NB4 (cell line): Measurements from ENCODE around the gene SP6.
A peak's percentile ranks its signal among the peaks of the same experiment; 100 is the strongest.

Source experiments
- DNase-seq: peaks from one replicate; pipeline ENCODE4 v3.0.0; 2010; ENCODE audit warnings: low read depth
- H3K4me3 ChIP-seq: one replicate; pipeline ENCODE4 v1.5.1; 2011; ENCODE audit warnings: mild to moderate bottlenecking, low read depth, low read length, moderate library complexity
- CTCF ChIP-seq: IDR thresholded peaks from one replicate; pipeline ENCODE4 v1.5.1; 2012; ENCODE audit warnings: low read depth, low read length
- MAX ChIP-seq: IDR thresholded peaks from 2 replicates; pipeline ENCODE4 v1.6.1; 2011; ENCODE audit warnings: low read depth, low read length
- MYC ChIP-seq: IDR thresholded peaks from 2 replicates; pipeline ENCODE4 v1.6.1; 2011; ENCODE audit warnings: low read depth, low read length
- POLR2A ChIP-seq: IDR thresholded peaks from 2 replicates; pipeline ENCODE4 v1.6.1; 2011; ENCODE audit warnings: mild to moderate bottlenecking; ENCODE audit not compliant: insufficient read length; ENCODE audit errors: extremely low read depth

The SP6 gene

DNA sequence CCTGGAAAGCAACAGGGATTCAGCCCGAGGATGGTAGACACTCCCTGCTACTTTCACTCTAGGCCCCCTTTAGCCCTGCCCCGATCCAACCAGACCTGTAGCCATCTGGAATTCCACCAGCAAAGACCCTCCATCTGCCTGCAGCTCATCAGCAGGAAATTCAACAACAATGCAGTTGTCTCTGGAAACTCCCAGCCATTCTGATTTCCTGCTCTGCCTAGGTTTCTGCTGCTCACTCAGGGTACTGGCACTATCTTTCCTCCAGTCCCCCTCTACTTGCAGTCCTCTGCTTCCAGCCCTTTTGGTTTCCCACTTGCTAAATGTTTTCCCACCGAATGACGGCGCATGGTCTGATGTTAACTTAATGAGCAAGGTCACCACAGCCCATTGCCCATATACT, 2.7 kb upstream of the SP6 start:
- no peak for DNase-seq
- no peak overlapping the region for H3K4me3 ChIP-seq
- TF ChIP-seq MYC, result no peak
- no peak for TF ChIP-seq CTCF
- TF ChIP-seq POLR2A, result no peak
- no peak for TF ChIP-seq MAX

DNA sequence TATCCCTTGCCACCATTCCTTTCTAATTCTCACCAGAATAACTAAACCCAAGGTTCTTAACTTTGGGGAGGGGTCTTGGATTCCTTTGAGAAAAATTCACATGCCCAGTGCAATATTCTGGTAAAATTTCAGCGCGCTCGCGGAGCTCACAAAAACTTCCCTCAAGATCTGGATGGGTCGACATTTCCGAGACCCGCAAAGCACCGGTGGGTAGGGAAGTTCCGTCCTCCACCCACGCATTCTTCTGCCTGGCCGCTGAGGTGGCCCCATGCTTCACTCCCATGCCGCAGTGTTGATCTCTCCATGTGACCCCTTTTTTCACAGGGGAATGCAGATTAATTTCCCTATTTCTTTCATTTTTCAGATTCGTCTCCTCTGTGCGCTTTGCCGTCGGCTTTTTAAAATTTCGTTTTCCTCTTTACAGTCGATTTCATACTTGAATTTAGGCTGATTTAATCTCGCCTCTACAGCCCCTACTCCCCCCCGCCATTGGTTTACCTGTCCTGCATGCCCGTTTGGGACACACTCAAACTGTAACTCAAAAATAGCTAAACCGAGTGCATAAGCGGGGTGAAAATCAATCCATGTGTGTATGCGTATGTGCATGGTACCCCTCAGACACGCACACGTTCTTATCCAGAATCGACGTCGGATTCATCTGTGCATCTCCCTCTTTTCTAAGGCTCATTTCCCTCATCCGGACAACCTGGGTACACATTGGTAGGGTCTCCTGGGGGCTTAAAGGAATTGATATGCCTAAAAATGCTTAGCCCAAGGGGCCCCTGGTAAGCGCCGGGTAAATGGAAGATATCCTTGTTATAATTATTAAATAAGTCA, 1.4 kb upstream of the SP6 start:
- TF ChIP-seq MYC (peak; percentile 19; the same call in 1 of the 2 replicates), MAX (no peak), POLR2A (no peak)
- no peak for DNase-seq
- H3K4me3 ChIP-seq, result no peak overlapping the region

DNA sequence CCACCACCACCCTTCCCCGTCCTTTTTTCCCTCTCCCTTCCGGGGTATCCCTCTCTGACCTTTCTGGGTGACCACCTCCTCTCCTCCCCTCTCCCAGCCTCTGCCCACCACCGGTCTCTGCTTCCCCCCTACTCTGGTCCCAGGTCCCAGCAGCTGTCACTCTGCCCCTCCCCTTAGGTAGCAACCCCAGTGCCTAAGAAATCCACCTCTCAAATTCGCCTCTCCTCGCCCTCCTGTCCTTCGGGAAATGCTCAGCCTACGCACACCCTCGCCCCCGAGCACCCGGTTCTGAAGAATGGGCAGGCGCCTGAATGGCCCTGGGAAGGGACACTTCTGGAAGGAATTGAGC, 775 bp upstream of the SP6 start:
- H3K4me3 ChIP-seq, result no peak overlapping the region
- TF ChIP-seq MYC (no peak), POLR2A (no peak), MAX (no peak), CTCF (no peak)
- no peak for DNase-seq

DNA sequence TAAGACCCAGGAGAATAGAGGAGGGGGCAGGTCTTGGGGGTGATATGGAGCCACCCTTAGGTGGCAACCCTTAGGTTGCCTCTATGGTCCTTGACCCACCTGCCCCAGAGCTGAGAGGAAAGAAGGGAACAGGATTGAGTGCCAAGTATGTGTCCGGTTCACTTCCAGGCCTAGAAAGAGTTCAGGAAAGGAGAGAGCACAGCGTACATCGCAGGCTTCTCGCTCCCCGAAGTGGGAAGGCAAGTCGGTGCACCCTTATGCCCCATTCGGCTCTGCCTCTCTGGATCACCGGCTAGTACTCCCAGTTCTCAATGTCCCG, 631 bp downstream of the SP6 start:
- H3K4me3 ChIP-seq, result no peak overlapping the region
- DNase-seq, result no peak
- TF ChIP-seq CTCF (no peak), MAX (no peak), POLR2A (no peak), MYC (no peak)

DNA sequence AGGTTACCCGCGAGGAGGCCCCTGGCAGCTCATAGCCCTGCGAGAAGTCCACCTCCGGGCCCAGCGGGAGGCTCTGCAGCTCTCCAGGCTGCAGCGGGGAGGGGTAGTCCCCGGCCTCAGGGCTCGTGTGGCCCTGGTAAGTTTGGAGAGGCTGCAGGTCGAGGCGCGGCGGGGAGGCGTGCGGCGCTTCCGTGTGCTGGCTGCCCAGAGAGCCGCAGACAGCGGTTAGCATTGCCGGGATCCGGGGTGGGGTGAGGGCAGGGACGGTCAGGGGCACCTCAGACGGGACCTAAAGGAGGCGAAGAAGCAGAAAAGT, 2.8 kb downstream of the SP6 start:
- no peak for TF ChIP-seq CTCF
- TF ChIP-seq MYC, result no peak
- TF ChIP-seq MAX, result no peak
- no peak for TF ChIP-seq POLR2A
- DNase-seq, result no peak
- no peak overlapping the region for H3K4me3 ChIP-seq

DNA sequence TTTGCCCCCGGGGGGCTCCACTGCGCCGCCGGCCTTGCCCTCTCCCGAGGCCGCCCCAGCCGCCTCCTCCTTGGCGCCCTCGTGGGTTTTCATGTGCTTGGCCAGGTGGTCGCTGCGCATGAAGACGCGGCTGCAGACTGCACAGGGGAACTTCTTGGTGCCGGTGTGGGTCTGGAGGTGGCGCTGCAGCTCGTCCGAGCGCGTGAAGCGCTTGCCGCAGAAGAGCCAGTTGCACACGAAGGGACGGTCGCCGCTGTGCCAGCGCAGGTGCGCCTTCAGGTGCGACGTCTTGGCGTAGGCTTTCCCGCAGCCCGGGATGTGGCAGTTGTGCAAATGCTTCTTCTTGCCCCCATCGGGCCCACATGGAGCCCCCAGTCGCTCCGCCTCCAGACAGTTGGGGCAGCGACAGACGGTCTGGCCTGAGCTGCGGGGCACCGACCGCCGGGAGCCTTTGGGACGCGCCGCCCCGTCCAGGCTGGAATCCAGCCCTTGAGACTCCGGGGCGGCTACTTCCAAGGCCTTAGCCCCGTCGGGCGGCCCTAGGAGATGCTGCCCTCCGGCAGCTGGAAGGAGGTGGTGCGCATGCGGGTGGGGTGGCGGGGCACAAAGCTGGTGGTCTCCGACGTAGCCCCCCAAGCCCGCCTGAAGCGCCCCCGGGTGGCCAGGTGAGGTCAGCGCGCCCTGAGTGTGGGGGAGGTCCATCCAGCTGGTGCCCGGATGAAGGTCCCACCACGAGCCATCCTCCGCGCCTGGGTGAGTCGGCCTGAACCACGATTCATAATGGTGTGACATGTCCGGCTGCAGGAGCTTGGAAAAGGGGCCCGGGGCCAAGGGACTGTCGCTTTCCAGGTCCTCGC, 3.4 kb downstream of the SP6 start:
- TF ChIP-seq MYC (no peak), MAX (no peak), POLR2A (no peak)
- H3K4me3 ChIP-seq, result no peak overlapping the region
- DNase-seq, result no peak
